DOHH2 (cell line): ENCODE results near the gene CX3CL1.

Source experiments
- CTCF ChIP-seq: fragments of 200-600 bp; sonication (generic); IDR thresholded peaks from one replicate; pipeline ENCODE4 v1.5.1; 2014; ENCODE audit warnings: antibody characterized with exemption, mild to moderate bottlenecking, low read depth, low read length; ENCODE audit not compliant: poor library complexity, severe bottlenecking
- EZH2phosphoT487 ChIP-seq: fragments of 200-600 bp; sonication (generic); IDR thresholded peaks from 2 replicates; pipeline ENCODE4 v1.6.1; 2017; ENCODE audit warnings: borderline replicate concordance, mild to moderate bottlenecking, antibody characterized with exemption, low read length, moderate library complexity, mixed read lengths

- TF ChIP-seq CTCF, result no peak
- TF ChIP-seq EZH2phosphoT487, result no peak
Measured at GRCh38 chr16:57426356-57426755, 54.1 kb downstream of the CX3CL1 start.
